OCI-LY3 (cell line): ENCODE data around the gene LINGO4.

ENCODE experiments used
- H2AFZ ChIP-seq: fragments of 200-600, 300-600 bp; shearing (Covaris generic); 2 replicates; pipeline ENCODE4 v1.6.0; 2014; ENCODE audit warnings: antibody characterized with exemption, low read depth, low read length
- H3K27ac ChIP-seq: fragments of 200-600, 300-600 bp; sonication (generic); 2 replicates; pipeline ENCODE4 v1.5.1; 2014; ENCODE audit warnings: mild to moderate bottlenecking, low read length, moderate library complexity, mixed read lengths
- H3K27me3 ChIP-seq: fragments of 200-600, 300-600 bp; sonication (generic); 2 replicates; pipeline ENCODE4 v1.6.1; 2014; ENCODE audit warnings: low read depth, low read length, mixed read lengths
- H3K36me3 ChIP-seq: fragments of 200-600, 300-600 bp; sonication (generic); replicated peaks from 2 replicates; pipeline ENCODE3; 2014; ENCODE audit warnings: low read depth, low read length, mixed read lengths
- H3K4me1 ChIP-seq: fragments of 300-600, 200-600 bp; sonication (generic); 2 replicates; pipeline ENCODE4 v1.6.1; 2014; ENCODE audit warnings: low read length, mixed read lengths
- H3K4me2 ChIP-seq: fragments of 200-600, 300-600 bp; sonication (generic); 2 replicates; pipeline ENCODE4 v1.6.1; 2014; ENCODE audit warnings: low read length, mixed read lengths
- H3K4me3 ChIP-seq: fragments of 300-600, 200-600 bp; sonication (generic); 2 replicates; pipeline ENCODE4 v1.5.1; 2014; ENCODE audit warnings: antibody characterized with exemption, mild to moderate bottlenecking, low read length, moderate library complexity
- H3K79me2 ChIP-seq: fragments of 300-600, 200-600 bp; shearing (Covaris generic); 2 replicates; pipeline ENCODE4 v1.6.1; 2014; ENCODE audit warnings: mild to moderate bottlenecking, low read length, mixed read lengths
- H3K9ac ChIP-seq: fragments of 300-600, 200-600 bp; shearing (Covaris generic); 2 replicates; pipeline ENCODE4 v1.6.0; 2014; ENCODE audit warnings: mild to moderate bottlenecking, low read length, moderate library complexity
- H3K9me3 ChIP-seq: fragments of 200-600, 300-600 bp; shearing (Covaris generic); 2 replicates; pipeline ENCODE4 v1.6.1; 2014; ENCODE audit warnings: low read length, mixed read lengths; ENCODE audit not compliant: insufficient read depth
- H4K20me1 ChIP-seq: fragments of 200-600, 300-600 bp; sonication (generic); 2 replicates; pipeline ENCODE4 v1.6.1; 2016; ENCODE audit warnings: low read length, mixed read lengths; ENCODE audit not compliant: insufficient read depth
- CTCF ChIP-seq: fragments of 200-600, 300-600 bp; sonication (generic); IDR thresholded peaks from 2 replicates; pipeline ENCODE4 v1.5.1; 2014; ENCODE audit warnings: antibody characterized with exemption, low read length, low read depth
- EZH2phosphoT487 ChIP-seq: fragments of 200-600 bp; shearing (Covaris generic); IDR thresholded peaks from 2 replicates; pipeline ENCODE4 v1.6.1; 2018; ENCODE audit warnings: antibody characterized with exemption, mixed run types, low read depth

LINGO4 gene

GRCh38 chr1:151807766-151808165 lies 2.5 kb upstream of the LINGO4 start:
- Histone ChIP-seq H3K27me3 (peaks cover 30% of the 10 kb centered on the region), H3K9ac (no peak overlapping the region), H4K20me1 (no peaks in the 10 kb centered on the region), H3K36me3 (no peaks in the 10 kb centered on the region), H3K4me1 (peaks cover 5% of the 10 kb centered on the region; the same call in 1 of the 2 replicates), H3K79me2 (no peaks in the 10 kb centered on the region), H3K4me3 (no peak overlapping the region), H3K27ac (no peak overlapping the region), H2AFZ (0 out of 2 replicates have a peak overlapping the region, but pooled peaks have one; percentile 27), H3K9me3 (no peaks in the 10 kb centered on the region), H3K4me2 (no peak overlapping the region)
- TF ChIP-seq EZH2phosphoT487 (no peak), CTCF (no peak)

- H3K4me1 ChIP-seq, result peaks cover 5% of the 10 kb centered on the region; the same call in 1 of the 2 replicates
- H2AFZ ChIP-seq, result no peak overlapping the region
- H3K79me2 ChIP-seq, result no peaks in the 10 kb centered on the region
- no peak overlapping the region for H3K9ac ChIP-seq
- no peaks in the 10 kb centered on the region for H3K36me3 ChIP-seq
- H3K4me3 ChIP-seq, result no peak overlapping the region
- TF ChIP-seq EZH2phosphoT487 (no peak), CTCF (no peak)
- no peak overlapping the region for H3K27ac ChIP-seq
- no peak overlapping the region for H3K4me2 ChIP-seq
- H3K27me3 ChIP-seq, result peaks cover 32% of the 10 kb centered on the region
- H3K9me3 ChIP-seq, result no peaks in the 10 kb centered on the region
- no peaks in the 10 kb centered on the region for H4K20me1 ChIP-seq
Measured at GRCh38 chr1:151807131-151807530, 1.9 kb upstream of the LINGO4 start.

GRCh38 chr1:151806170-151806569 lies 951 bp upstream of the LINGO4 start:
- H3K4me2 ChIP-seq, result no peak overlapping the region
- H3K79me2 ChIP-seq, result no peaks in the 10 kb centered on the region
- H3K27ac ChIP-seq, result no peak overlapping the region
- no peaks in the 10 kb centered on the region for H3K36me3 ChIP-seq
- no peaks in the 10 kb centered on the region for H4K20me1 ChIP-seq
- H2AFZ ChIP-seq, result no peak overlapping the region
- no peaks in the 10 kb centered on the region for H3K9me3 ChIP-seq
- no peak overlapping the region for H3K9ac ChIP-seq
- no peak overlapping the region for H3K4me3 ChIP-seq
- TF ChIP-seq CTCF, result no peak
- no peak for TF ChIP-seq EZH2phosphoT487
- H3K27me3 ChIP-seq, result peaks cover 34% of the 10 kb centered on the region
- peaks cover 5% of the 10 kb centered on the region; the same call in 1 of the 2 replicates for H3K4me1 ChIP-seq

GRCh38 chr1:151803915-151804314 lies 1.3 kb downstream of the LINGO4 start:
- TF ChIP-seq CTCF (no peak), EZH2phosphoT487 (no peak)
- H3K4me1 ChIP-seq, result peaks cover 5% of the 10 kb centered on the region; the same call in 1 of the 2 replicates

More at GRCh38 chr1:151803915-151804314, 1.3 kb downstream of the LINGO4 start:
- Histone ChIP-seq H2AFZ (no peak overlapping the region), H3K9me3 (no peaks in the 10 kb centered on the region), H3K27ac (no peak overlapping the region), H3K79me2 (no peaks in the 10 kb centered on the region), H3K4me2 (no peak overlapping the region), H3K9ac (no peak overlapping the region), H4K20me1 (no peaks in the 10 kb centered on the region), H3K36me3 (no peaks in the 10 kb centered on the region), H3K27me3 (peaks cover 56% of the 10 kb centered on the region), H3K4me3 (no peak overlapping the region)
